ENCODE measurements around the gene DST.

DNA sequence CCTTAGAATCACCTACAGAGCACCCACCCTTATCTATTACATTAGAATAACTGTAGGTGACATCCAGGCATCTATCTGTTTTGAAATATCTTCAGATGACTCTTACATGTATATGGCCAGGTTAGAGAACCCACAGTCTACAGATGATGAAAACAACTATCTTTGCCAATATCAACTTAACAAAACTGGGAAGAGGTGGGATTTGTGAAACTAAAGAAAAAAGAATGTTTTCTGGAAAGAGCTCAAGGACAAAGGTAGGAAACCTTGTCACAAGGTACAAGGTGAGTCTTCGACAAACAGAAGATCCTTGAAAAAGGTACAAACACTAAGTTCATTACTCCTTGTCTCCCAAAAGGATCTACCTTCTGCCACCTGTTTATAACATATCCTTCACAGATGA is 47.0 kb upstream of the DST start:
- TF ChIP-seq, protein P1, sequence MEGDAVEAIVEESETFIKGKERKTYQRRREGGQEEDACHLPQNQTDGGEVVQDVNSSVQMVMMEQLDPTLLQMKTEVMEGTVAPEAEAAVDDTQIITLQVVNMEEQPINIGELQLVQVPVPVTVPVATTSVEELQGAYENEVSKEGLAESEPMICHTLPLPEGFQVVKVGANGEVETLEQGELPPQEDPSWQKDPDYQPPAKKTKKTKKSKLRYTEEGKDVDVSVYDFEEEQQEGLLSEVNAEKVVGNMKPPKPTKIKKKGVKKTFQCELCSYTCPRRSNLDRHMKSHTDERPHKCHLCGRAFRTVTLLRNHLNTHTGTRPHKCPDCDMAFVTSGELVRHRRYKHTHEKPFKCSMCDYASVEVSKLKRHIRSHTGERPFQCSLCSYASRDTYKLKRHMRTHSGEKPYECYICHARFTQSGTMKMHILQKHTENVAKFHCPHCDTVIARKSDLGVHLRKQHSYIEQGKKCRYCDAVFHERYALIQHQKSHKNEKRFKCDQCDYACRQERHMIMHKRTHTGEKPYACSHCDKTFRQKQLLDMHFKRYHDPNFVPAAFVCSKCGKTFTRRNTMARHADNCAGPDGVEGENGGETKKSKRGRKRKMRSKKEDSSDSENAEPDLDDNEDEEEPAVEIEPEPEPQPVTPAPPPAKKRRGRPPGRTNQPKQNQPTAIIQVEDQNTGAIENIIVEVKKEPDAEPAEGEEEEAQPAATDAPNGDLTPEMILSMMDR (IDR thresholded peaks at IDR 0.05): no peak
- no peak for TF ChIP-seq EP300 (IDR thresholded peaks at IDR 0.05)
